ENCODE measurements around the gene RNASE1. TPM values are rescaled to one million over a fixed set of nuclear protein-coding genes. Genes with fewer than 3 reads are reported as not detected.

RNASE1 gene
- total RNA-seq, 2 donors from 2014 or later = not detected

DNA sequence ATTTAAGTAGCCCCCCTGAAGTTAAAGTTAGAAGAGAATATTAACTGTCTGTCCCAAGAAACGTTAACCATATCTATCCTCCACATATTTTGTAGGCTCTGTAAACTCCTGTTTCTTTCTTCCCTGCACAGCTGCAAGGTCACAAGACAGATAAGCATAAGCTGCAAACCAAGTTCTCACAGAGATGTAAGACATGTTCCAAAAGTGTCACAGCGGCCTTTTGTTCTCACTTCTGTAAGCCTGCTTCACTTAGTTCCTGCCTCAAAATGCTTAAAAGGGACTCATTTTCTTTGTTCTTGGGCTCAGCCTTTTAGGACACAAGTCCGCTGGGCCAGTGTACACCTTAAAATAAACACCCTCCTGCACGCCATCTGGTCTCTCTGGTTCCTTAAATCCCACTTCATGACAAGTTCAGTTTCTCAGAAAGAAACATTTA is 3.2 kb downstream of the RNASE1 start:
- DNase-seq = no peak
- Mint-ChIP-seq H3K36me3 (ENCODE audit: low read depth) (no peaks in the 10 kb centered on the region), H3K4me1 (peaks cover 2% of the 10 kb centered on the region), H3K27ac (no peak overlapping the region), H3K4me3 (no peak overlapping the region), H3K27me3 (peaks cover 39% of the 10 kb centered on the region)
- no peaks in the 10 kb centered on the region for H3K9me3 ChIP-seq (ENCODE audit: control insufficient read depth, low read length, poor library complexity, severe bottlenecking)
- no peak for ATAC-seq

DNA sequence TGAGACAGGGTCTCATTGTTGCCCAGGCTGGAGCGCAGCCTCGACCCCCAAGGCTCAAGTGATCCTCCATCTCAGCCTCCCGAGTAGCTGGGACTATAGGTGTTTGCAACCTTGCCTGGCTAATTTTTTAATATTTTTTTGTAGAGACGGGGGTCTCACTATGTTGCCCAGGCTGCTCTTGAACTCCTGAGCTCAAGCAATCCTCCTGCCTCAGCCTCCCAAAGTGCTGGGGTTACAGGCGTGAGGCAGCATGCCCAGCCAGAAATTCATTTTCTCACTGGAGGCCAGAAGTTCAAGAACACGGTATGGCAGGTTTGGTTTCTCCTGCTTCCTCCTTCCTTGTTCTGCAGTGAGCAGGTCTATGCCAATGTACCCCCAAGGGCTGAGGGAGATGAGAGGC is 3.7 kb downstream of the RNASE1 start:
- H3K27ac Mint-ChIP-seq = no peak overlapping the region
- H3K4me3 Mint-ChIP-seq = no peak overlapping the region
- peaks cover 2% of the 10 kb centered on the region for H3K4me1 Mint-ChIP-seq
- no peak for DNase-seq
- peaks cover 38% of the 10 kb centered on the region for H3K27me3 Mint-ChIP-seq
- no peak for ATAC-seq
- H3K9me3 ChIP-seq (ENCODE audit: control insufficient read depth, low read length, poor library complexity, severe bottlenecking) = no peaks in the 10 kb centered on the region
- no peaks in the 10 kb centered on the region for H3K36me3 Mint-ChIP-seq (ENCODE audit: low read depth)

DNA sequence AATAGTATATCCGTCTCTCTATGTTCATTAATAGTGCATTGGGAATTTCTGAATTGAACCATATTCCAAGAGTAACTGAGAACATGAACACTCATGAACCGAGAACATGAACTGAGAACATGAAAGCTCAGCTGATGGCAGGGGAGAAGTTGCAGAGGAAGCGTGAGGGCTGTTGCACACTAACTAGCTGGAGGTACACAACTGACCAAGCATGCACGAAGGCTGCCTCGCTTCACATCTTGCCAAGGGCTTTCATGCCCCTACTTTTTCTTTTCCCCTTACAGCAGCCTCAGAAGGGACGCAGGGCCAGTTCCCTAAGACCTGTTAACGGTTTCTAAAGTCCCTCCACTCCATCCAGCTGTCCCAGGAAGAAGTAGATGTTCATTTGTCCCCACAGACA is 4.3 kb downstream of the RNASE1 start:
- Mint-ChIP-seq H3K27ac (no peak overlapping the region), H3K4me3 (no peak overlapping the region), H3K27me3 (peaks cover 38% of the 10 kb centered on the region), H3K36me3 (ENCODE audit: low read depth) (no peaks in the 10 kb centered on the region), H3K4me1 (peaks cover 2% of the 10 kb centered on the region)
- no peak for DNase-seq
- no peak for ATAC-seq
- no peaks in the 10 kb centered on the region for H3K9me3 ChIP-seq (ENCODE audit: control insufficient read depth, low read length, poor library complexity, severe bottlenecking)

DNA sequence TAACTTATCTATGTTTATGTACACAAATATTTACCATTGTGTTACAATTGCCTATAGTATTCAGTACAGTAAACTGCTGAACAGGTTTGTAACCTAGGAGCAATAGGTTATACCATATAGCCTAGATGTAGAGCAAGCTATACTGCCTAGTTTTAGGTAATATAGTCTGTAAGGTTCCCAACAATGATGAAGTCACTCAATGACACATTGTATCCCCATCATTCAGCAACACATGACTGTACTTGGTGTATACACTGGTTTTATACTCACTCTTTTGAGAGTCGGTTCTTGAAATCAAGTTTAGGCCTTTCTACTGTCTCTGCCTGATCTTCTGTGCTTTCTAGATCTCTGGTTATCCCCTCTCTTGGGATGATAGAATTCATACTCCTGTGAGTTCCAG is 5.5 kb downstream of the RNASE1 start:
- ATAC-seq = no peak
- no peak overlapping the region for H3K4me3 Mint-ChIP-seq
- no peak overlapping the region for H3K27ac Mint-ChIP-seq
- peaks cover 1% of the 10 kb centered on the region for H3K4me1 Mint-ChIP-seq
- no peak for DNase-seq
- peaks cover 28% of the 10 kb centered on the region for H3K27me3 Mint-ChIP-seq
- H3K9me3 ChIP-seq (ENCODE audit: control insufficient read depth, low read length, poor library complexity, severe bottlenecking) = no peaks in the 10 kb centered on the region
- no peaks in the 10 kb centered on the region for H3K36me3 Mint-ChIP-seq (ENCODE audit: low read depth)

DNA sequence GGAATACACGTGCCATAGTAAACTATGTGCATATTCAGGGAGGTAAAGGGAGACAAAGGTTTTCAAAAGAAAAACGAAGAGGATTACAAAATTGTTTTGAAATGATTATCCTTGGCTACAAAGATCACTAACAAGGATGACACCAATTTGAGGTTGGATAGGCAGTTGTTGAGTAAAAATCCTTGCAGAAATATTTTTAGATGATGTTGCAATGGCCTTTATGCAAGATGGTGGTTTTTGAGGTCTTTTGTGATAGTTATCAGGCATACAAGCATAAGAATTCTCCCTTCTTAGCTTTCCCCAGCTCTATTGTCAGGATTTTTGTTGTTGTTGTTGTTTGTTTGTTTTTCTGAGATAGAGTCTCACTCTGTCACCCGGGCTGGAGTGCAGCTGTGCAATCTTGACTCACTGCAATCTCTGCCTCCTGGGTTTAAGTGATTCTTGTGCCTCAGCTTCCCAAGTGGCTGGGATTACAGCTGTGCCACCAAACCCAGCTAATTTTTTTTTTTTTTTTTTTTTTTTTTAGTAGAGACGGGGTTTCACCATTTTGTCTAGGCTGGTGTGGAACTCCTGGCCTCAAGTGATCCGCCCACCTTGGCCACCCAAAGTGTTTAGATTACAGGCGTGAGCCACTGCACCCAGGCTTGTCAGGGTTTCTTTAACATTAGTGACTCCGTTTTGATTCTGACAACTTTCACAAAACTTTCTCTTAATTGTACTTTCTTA is 7.8 kb downstream of the RNASE1 start:
- no peaks in the 10 kb centered on the region for H3K4me1 Mint-ChIP-seq
- no peak for ATAC-seq

DNA sequence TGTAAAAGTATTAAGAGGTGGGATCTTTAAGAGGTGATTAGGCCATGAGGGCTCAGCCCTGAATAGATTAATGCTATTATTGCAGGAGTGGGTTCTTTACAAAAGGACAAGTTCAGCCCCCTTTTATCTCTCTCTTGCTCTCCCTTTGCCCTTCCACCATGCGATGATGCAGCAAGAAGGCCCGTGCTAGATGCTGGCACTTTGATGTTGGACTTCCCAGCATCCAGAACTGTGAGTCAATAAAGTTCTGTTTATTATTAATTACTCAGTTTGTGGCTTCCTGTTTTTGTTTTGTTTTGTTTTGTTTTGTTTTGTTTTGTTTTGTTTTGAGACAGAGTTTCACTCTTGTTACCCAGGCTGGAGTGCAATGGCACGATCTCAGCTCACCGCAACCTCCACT is 10.1 kb downstream of the RNASE1 start:
- Mint-ChIP-seq H3K36me3 (ENCODE audit: low read depth) (no peaks in the 10 kb centered on the region), H3K4me3 (no peak overlapping the region), H3K27me3 (no peaks in the 10 kb centered on the region), H3K4me1 (no peaks in the 10 kb centered on the region), H3K27ac (no peak overlapping the region)
- no peak for ATAC-seq
- no peaks in the 10 kb centered on the region for H3K9me3 ChIP-seq (ENCODE audit: control insufficient read depth, low read length, poor library complexity, severe bottlenecking)
- DNase-seq = no peak

More for the DNA sequence above, 7.8 kb downstream of the RNASE1 start:
- Mint-ChIP-seq H3K36me3 (ENCODE audit: low read depth) (no peaks in the 10 kb centered on the region), H3K4me3 (no peak overlapping the region), H3K27ac (no peak overlapping the region), H3K27me3 (peaks cover 15% of the 10 kb centered on the region)
- no peak for DNase-seq
- no peaks in the 10 kb centered on the region for H3K9me3 ChIP-seq (ENCODE audit: control insufficient read depth, low read length, poor library complexity, severe bottlenecking)

DNA sequence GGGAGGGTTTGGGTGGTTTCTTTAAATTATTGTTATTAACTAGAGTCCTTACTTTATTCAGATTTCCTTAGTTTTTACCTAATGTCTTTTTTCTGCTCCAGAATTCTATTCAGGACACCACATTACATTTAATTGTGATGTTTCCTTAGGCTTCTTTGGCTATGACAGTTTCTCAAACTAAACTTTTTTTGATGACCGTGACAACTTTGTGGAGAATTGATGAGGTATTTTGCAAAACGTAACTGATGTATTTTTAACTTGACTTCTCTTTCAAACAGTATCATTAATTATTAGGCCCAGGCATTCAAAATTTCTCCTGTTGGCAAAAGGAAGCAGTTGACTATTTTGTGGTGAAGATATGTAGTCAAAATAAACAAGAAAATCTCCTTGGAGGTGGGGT is 11.0 kb downstream of the RNASE1 start:
- no peaks in the 10 kb centered on the region for H3K9me3 ChIP-seq (ENCODE audit: control insufficient read depth, low read length, poor library complexity, severe bottlenecking)
- no peaks in the 10 kb centered on the region for H3K36me3 Mint-ChIP-seq (ENCODE audit: low read depth)
- DNase-seq (no peak), ATAC-seq (no peak)
- H3K27me3 Mint-ChIP-seq = no peaks in the 10 kb centered on the region
- no peak overlapping the region for H3K4me3 Mint-ChIP-seq
- H3K4me1 Mint-ChIP-seq = no peaks in the 10 kb centered on the region
- no peak overlapping the region for H3K27ac Mint-ChIP-seq

DNA sequence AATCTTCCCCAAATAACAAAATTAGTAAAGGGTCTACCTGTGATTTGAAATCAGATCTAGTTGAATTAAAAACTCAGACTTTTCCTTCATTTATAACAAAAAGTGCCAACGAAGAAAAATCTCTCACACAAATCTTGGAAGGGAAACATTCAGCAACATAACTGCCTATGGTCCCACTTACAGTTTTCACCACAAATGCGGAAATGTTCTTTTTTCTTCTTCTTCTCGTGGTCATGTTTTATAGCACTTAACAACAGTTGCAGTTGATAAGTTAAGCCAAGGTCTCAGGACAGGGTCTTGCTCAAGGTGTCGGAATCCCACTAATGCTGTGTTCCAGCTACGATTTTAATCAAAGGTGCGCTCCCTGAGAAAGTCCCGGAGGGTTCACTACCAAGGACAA is 11.5 kb downstream of the RNASE1 start:
- Mint-ChIP-seq H3K4me3 (no peak overlapping the region), H3K36me3 (ENCODE audit: low read depth) (no peaks in the 10 kb centered on the region), H3K4me1 (no peaks in the 10 kb centered on the region), H3K27me3 (no peaks in the 10 kb centered on the region), H3K27ac (no peak overlapping the region)
- ATAC-seq (no peak), DNase-seq (no peak)
- no peaks in the 10 kb centered on the region for H3K9me3 ChIP-seq (ENCODE audit: control insufficient read depth, low read length, poor library complexity, severe bottlenecking)

DNA sequence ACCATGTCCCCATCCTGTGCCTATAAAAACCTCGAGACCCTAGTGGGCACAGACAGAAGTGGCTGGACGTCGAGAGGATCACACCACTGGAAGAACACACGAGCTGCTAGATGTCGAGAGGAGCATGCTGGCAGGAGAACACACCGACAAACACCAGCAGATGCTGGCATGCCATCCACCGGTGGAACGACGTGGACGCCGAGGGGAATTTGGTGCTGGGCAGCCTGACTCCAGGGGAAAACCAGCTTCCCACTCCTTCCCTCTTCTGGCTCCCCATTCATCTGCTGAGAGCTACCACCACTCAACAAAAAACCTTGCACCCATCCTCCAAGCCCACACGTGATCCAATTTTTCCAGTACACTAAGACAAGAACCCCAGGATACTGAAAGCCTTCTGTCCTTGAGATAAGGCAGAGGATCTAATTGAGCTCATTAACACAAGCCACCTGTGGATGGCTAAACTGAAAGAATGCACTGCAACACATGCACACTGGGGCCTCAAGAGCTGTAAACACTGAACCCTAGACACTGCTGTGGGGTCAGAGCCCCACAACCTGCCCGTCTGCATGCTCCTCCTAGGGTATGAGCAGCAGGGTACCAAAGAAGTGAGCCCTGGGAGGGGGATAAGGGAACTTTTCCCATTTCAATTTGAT is 12.1 kb downstream of the RNASE1 start:
- H3K27me3 Mint-ChIP-seq = no peaks in the 10 kb centered on the region
- H3K36me3 Mint-ChIP-seq (ENCODE audit: low read depth) = no peaks in the 10 kb centered on the region
- ATAC-seq (no peak), DNase-seq (no peak)
- H3K27ac Mint-ChIP-seq = no peak overlapping the region
- no peak overlapping the region for H3K4me3 Mint-ChIP-seq
- H3K9me3 ChIP-seq (ENCODE audit: control insufficient read depth, low read length, poor library complexity, severe bottlenecking) = no peaks in the 10 kb centered on the region
- H3K4me1 Mint-ChIP-seq = peaks cover under 1% of the 10 kb centered on the region

DNA sequence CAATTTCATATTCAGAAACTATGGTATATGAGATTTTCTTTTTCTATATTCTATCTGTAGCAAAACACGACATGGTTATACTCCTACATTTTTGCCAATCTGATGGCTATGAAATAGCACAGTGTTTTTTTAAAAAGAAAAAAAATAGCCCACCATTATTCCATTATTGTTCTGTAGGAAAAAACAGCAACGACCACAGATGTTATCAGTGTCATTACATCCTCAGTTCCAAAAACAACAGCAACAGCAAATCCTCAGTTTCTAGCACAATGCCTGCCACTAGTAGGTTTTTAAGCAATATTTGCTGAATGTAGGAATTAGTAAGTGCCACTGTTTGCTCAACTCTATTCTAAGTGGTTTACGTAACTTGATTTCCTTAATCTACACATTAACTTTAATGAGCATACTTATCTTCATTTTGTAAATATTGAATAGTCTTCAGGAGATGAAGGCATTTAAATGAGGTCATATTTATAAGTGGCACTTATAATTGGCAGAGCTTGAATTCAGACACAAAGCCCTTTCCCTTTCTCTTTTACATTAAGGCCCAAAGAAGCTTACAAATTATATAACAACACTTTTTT is 13.3 kb downstream of the RNASE1 start:
- DNase-seq = no peak
- no peaks in the 10 kb centered on the region for H3K27me3 Mint-ChIP-seq
- no peaks in the 10 kb centered on the region for H3K9me3 ChIP-seq (ENCODE audit: control insufficient read depth, low read length, poor library complexity, severe bottlenecking)
- no peak overlapping the region for H3K27ac Mint-ChIP-seq
- peaks cover 4% of the 10 kb centered on the region for H3K4me1 Mint-ChIP-seq
- H3K4me3 Mint-ChIP-seq = no peak overlapping the region
- no peak for ATAC-seq
- no peaks in the 10 kb centered on the region for H3K36me3 Mint-ChIP-seq (ENCODE audit: low read depth)

DNA sequence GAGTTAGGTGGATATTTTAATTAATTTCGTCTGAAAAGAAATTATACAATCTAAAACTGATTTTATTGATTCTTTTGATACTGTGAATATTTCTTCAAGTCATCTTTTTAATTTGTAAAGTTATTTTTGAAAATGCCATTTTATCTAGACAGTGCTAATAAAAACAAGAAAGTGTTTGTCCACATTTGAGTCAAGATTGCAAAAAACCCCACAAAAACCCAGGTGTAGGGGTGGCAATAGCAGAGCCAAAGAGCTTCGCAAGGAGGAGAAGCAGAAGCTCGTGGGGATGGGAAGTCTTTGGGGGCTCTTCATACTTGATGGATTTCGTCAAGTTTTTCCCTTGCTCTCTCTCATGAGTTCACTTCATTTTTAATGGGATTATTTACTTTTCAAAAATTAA is 15.6 kb downstream of the RNASE1 start:
- Mint-ChIP-seq H3K27me3 (no peaks in the 10 kb centered on the region), H3K27ac (no peak overlapping the region), H3K4me1 (peaks cover 16% of the 10 kb centered on the region), H3K4me3 (no peak overlapping the region), H3K36me3 (ENCODE audit: low read depth) (no peaks in the 10 kb centered on the region)
- no peaks in the 10 kb centered on the region for H3K9me3 ChIP-seq (ENCODE audit: control insufficient read depth, low read length, poor library complexity, severe bottlenecking)
- no peak for DNase-seq
- ATAC-seq = no peak

DNA sequence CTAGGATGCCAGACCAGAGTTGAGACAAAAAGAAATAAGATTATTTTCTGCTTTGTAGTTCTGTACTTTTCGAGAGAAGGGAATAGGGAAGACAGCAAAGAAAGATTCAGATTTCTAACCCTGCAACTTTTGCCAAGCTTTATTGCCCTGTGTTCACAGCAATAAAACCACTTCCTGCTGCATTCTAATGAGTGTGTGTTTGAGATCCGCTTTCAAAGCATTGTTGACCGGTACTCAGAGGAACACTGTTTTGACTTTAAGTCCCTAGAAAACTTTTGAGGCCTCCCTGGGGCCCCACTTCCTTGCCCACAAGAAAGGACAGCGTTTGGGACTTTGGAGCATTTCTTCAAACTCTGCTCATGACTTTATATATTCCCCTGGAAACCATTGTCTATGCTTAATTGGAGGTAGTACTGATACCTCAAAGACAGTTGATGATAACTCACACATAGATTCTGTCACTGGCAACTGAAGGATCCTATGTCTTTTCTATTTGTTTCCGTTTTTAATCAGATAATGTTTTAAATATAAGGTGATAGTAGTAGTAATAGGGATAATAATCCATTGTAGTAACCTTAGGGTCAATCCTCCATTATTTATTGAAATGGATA is 20.3 kb downstream of the RNASE1 start:
- DNase-seq = no peak
- H3K36me3 Mint-ChIP-seq (ENCODE audit: low read depth) = no peaks in the 10 kb centered on the region
- ATAC-seq = peak; percentile 79

DNA sequence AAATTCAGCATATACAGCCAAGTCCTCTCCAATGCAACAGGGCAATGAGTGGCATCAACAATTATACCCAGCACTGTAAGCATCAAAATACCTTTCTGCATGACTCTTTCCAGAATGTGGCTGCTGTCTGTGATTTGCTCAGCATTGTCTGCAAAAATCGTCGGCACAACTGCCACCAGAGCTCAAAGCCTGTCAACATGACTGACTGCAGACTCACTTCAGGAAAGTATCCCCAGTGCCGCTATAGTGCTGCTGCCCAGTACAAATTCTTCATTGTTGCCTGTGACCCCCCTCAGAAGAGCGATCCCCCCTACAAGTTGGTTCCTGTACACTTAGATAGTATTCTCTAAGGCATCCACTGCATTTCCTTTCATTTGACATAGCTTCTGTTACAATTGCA is 20.8 kb downstream of the RNASE1 start:
- ATAC-seq (peak; percentile 36), DNase-seq (no peak)
- Mint-ChIP-seq H3K4me3 (peak overlapping the region; percentile 89), H3K27ac (peak overlapping the region; percentile 92), H3K4me1 (peaks cover 32% of the 10 kb centered on the region), H3K27me3 (no peaks in the 10 kb centered on the region), H3K36me3 (ENCODE audit: low read depth) (no peaks in the 10 kb centered on the region)
- no peaks in the 10 kb centered on the region for H3K9me3 ChIP-seq (ENCODE audit: control insufficient read depth, low read length, poor library complexity, severe bottlenecking)

More for the DNA sequence above, 20.3 kb downstream of the RNASE1 start:
- Mint-ChIP-seq H3K27me3 (no peaks in the 10 kb centered on the region), H3K4me3 (peak overlapping the region; percentile 89), H3K27ac (peak overlapping the region; percentile 92), H3K4me1 (peaks cover 32% of the 10 kb centered on the region)
- H3K9me3 ChIP-seq (ENCODE audit: control insufficient read depth, low read length, poor library complexity, severe bottlenecking) = no peaks in the 10 kb centered on the region

Data from T-helper 17 cell (primary cell).